Heart left ventricle (tissue), 16 donors: ENCODE data around the gene WSCD2. TPM values are rescaled to one million over a fixed set of nuclear protein-coding genes. Genes with fewer than 3 reads are reported as not detected.

Experiments
- ATAC-seq, 4 donors: fragments of 200-7000 bp; cut with Tn5 transposase; one replicate each; pipeline ENCODE4 v1.9.1; 2020 to 2022; ENCODE audit warnings: moderate library complexity in 4 of 4, mild to moderate bottlenecking in 3 of 4, moderate number of reproducible peaks in 1 of 4
- DNase-seq, 5 donors: peaks; one replicate each; pipeline ENCODE4 v3.0.0-alpha.2; 2020
- H3K27ac ChIP-seq, 12 donors: fragments of 200-600 bp; sonication (generic) in 4 of 12; one replicate each; pipeline versions ENCODE4 v1.5.0 to v1.8.0; 2016 to 2022; ENCODE audit warnings: mild to moderate bottlenecking in 2 of 12
- H3K27me3 ChIP-seq, 9 donors: fragments of 200-600 bp; sonication (generic) in 2 of 9; one replicate each; pipeline versions ENCODE4 v1.5.1 to v1.8.0; 2016 to 2022; ENCODE audit warnings: mild to moderate bottlenecking in 3 of 9
- H3K36me3 ChIP-seq, 9 donors: fragments of 200-600 bp; sonication (generic) in 2 of 9; one replicate each; pipeline versions ENCODE4 v1.5.0 to v1.8.0; 2018 to 2022; ENCODE audit warnings: mild to moderate bottlenecking in 2 of 9
- H3K4me1 ChIP-seq, 12 donors: fragments of 200-600 bp; sonication (generic) in 4 of 12; one replicate each; pipeline versions ENCODE4 v1.5.0 to v1.8.0; 2016 to 2022; ENCODE audit warnings: mild to moderate bottlenecking in 3 of 12
- H3K4me3 ChIP-seq, 12 donors: fragments of 200-600 bp; sonication (generic) in 4 of 12; one replicate each; pipeline versions ENCODE4 v1.5.0 to v1.8.0; 2017 to 2022; ENCODE audit warnings: mild to moderate bottlenecking in 9 of 12, moderate library complexity in 4 of 12
- H3K9me3 ChIP-seq, 12 donors: fragments of 200-600 bp; sonication (generic) in 4 of 12; one replicate each; pipeline versions ENCODE4 v1.5.0 to v1.8.0; 2016 to 2022; ENCODE audit warnings: mild to moderate bottlenecking in 1 of 12
- POLR2A ChIP-seq, 2 donors: fragments of 450-650 bp; IDR thresholded peaks; one replicate each; pipeline ENCODE4 v1.6.1; 2017; ENCODE audit warnings: antibody characterized with exemption in 2 of 2, mild to moderate bottlenecking in 2 of 2, moderate library complexity in 2 of 2
- WGBS, 4 donors: extraction: QIAGEN DNeasy Blood & Tissue Kit in 2 of 4; methylation state at CpG; one replicate each; pipeline versions ENCODE4 v1.1.5 to v1.1.7; 2013 to 2018; 5-methylcytosine and 5-hydroxymethylcytosine counted together
- intact Hi-C, 10 donors: fragments of 100-400 bp; cut with DNase I; formaldehyde crosslinking; loops; one replicate each; pipeline versions ENCODE4 v1.11.1 to v1.14.2; 2022
- polyA plus RNA-seq, 2 donors: library from polyadenylated mRNA; stranded (reverse); fragments of 200-250 nt; gene quantifications; one replicate each; pipeline ENCODE4 v1.2.3, GENCODE V29; 2013
- total RNA-seq, 9 donors: library from RNA; depleted of rRNA in 2 of 9; stranded (reverse); fragments of >200 nt in 2 of 9; fragmentation: NEBNext Ultra II Directional in 3 of 9; extraction: Animal tissue kit (Norgen Biotek cat#: 25700) in 3 of 9; gene quantifications; one replicate each; pipeline versions ENCODE4 v1.1.0 to v1.2.4, GENCODE V29; 2016 to 2023
- TF ChIP-seq, protein P1 (sequence below), 12 donors: fragments of 200-600 bp; sonication (generic) in 4 of 12; IDR thresholded peaks; one replicate each; pipeline versions ENCODE4 v1.5.0 to v1.8.0; 2018 to 2022; ENCODE audit warnings: antibody characterized with exemption in 12 of 12, mild to moderate bottlenecking in 5 of 12
- donor health status: ischemic (EF 13 %, LVEDD 7.1; RV severe dilation, severe dysfunction).
- donor health status: healthy with polysubstance abuse.
- donor health status: DM: no; HTN: yes; CAD: no.
- donor health status: DM: no; HTN: no; CAD: no.
- donor health status: ischemic (EF 25% LVEDD 6.9; RV normal size, moderate dysfunction).
- donor health status: ischemic (EF 25% LVEDD 5.7; RV mildly dilated, moderate dysfunction).
- donor health status: healthy.
- donor health status: DM: yes; HTN: yes; CAD: no.
- donor health status: ischemic (EF 35%, LVEDD 5.7; RV mildly dilated, moderate dysfunction).
- donor health status: nonischemic (EF 11% LVEDD 7.7; RV severe dilation, severe dysfunction).
- donor health status: DM: yes; HTN: yes; CAD: no.
- donor health status: PGD.
- donor health status: ischemic (EF 29% LVEDD 5.4; RV normal size, mild dysfunction).
- donor health status: nonischemic (EF 23%, LVEDD 6.1; RV moderate dilation, normal function).

WSCD2 gene
- total and polyA plus RNA-seq, 11 donors: 0.07 to 2.5 (median 0.49) TPM; not detected in 3

GRCh38 chr12:108146035-108146893, 17.2 kb downstream of the WSCD2 start:
- 44 to 57% (median 53%) methylated on average over 6 of the region's 6 CpGs for WGBS, 4 donors
- TF ChIP-seq, protein P1, sequence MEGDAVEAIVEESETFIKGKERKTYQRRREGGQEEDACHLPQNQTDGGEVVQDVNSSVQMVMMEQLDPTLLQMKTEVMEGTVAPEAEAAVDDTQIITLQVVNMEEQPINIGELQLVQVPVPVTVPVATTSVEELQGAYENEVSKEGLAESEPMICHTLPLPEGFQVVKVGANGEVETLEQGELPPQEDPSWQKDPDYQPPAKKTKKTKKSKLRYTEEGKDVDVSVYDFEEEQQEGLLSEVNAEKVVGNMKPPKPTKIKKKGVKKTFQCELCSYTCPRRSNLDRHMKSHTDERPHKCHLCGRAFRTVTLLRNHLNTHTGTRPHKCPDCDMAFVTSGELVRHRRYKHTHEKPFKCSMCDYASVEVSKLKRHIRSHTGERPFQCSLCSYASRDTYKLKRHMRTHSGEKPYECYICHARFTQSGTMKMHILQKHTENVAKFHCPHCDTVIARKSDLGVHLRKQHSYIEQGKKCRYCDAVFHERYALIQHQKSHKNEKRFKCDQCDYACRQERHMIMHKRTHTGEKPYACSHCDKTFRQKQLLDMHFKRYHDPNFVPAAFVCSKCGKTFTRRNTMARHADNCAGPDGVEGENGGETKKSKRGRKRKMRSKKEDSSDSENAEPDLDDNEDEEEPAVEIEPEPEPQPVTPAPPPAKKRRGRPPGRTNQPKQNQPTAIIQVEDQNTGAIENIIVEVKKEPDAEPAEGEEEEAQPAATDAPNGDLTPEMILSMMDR (IDR thresholded peaks at IDR 0.05): no peak
- no peak for TF ChIP-seq POLR2A (IDR thresholded peaks at IDR 0.05)
- H3K36me3 ChIP-seq: no peaks in the 10 kb centered on the region
- no peak overlapping the region for H3K27ac ChIP-seq
- no peak for ATAC-seq
- no peak overlapping the region for H3K4me3 ChIP-seq
- no peak for DNase-seq
- H3K9me3 ChIP-seq: no peaks in the 10 kb centered on the region
- intact Hi-C loops: no loop called here
- H3K27me3 ChIP-seq: peaks cover 0 to 9% (median 0%) of the 10 kb centered on the region in 9 donors
- peaks cover 0 to 11% (median 0%) of the 10 kb centered on the region in 12 donors for H3K4me1 ChIP-seq

DNA sequence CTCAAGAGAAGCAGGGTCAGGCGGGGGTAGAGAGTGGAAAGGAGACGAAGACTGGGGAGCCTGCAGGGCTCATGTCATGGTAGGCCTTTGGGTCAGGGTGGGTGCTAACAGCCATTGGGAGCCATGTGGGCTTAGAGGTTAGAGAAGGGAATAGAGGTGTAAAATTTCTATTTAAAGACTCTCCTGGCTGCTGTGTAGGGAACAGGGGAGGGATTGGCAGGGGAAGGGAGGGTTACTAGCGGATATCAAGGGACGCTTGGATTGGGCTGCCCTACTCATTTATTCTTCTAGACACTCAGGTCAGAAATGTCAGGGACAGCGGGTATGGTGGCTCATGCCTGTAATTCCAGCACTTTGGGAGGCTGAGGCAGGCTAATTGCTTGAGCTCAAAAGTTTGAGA, 18.2 kb downstream of the WSCD2 start:
- Histone ChIP-seq H3K27ac (peak overlapping the region in 2 of 12 donors; percentile 33 to 38), H3K27me3 (peaks cover 0 to 16% (median 0%) of the 10 kb centered on the region in 9 donors), H3K4me3 (no peak overlapping the region), H3K4me1 (peaks cover 0 to 11% (median 0%) of the 10 kb centered on the region in 12 donors), H3K9me3 (no peaks in the 10 kb centered on the region), H3K36me3 (no peaks in the 10 kb centered on the region)
- 65 to 81% (median 70%) methylated on average over 5 of the region's 5 CpGs for WGBS, 4 donors
- DNase-seq: peak in 2 of 5 donors; percentile 37 to 45
- TF ChIP-seq, protein P1 (IDR thresholded peaks at IDR 0.05): no peak
- no peak for TF ChIP-seq POLR2A (IDR thresholded peaks at IDR 0.05)
- intact Hi-C loops: no loop called here
- peak; percentile 75 to 96 (median 90) for ATAC-seq

- 69 to 79% (median 77%) methylated on average over 3 of the region's 3 CpGs for WGBS, 4 donors
- H3K4me3 ChIP-seq: no peak overlapping the region
- H3K36me3 ChIP-seq: no peaks in the 10 kb centered on the region
- no peak for TF ChIP-seq POLR2A (IDR thresholded peaks at IDR 0.05)
- TF ChIP-seq, protein P1 (IDR thresholded peaks at IDR 0.05): no peak
- intact Hi-C loops: no loop called here
- H3K9me3 ChIP-seq: no peaks in the 10 kb centered on the region
- DNase-seq (no peak), ATAC-seq (no peak)
- peaks cover 0 to 16% (median 0%) of the 10 kb centered on the region in 9 donors for H3K27me3 ChIP-seq
- peaks cover 0 to 11% (median 0%) of the 10 kb centered on the region in 12 donors for H3K4me1 ChIP-seq
- no peak overlapping the region for H3K27ac ChIP-seq
Measured at GRCh38 chr12:108148521-108149074, 19.5 kb downstream of the WSCD2 start.

GRCh38 chr12:108150436-108150835, 21.3 kb downstream of the WSCD2 start:
- Histone ChIP-seq H3K4me1 (peaks cover 0 to 11% (median 0%) of the 10 kb centered on the region in 12 donors), H3K27ac (no peak overlapping the region), H3K36me3 (no peaks in the 10 kb centered on the region), H3K27me3 (peaks cover 0 to 16% (median 0%) of the 10 kb centered on the region in 9 donors), H3K9me3 (no peaks in the 10 kb centered on the region), H3K4me3 (no peak overlapping the region)
- ATAC-seq (no peak), DNase-seq (no peak)
- intact Hi-C loops: no loop called here
- TF ChIP-seq, protein P1 (IDR thresholded peaks at IDR 0.05): no peak
- TF ChIP-seq POLR2A (IDR thresholded peaks at IDR 0.05): no peak
- WGBS, 4 donors: 85 to 87% (median 87%) methylated on average over 4 to 7 of the region's 7 CpGs
